Uterus (tissue), 4 donors: ENCODE results near the gene TMC5. TPM values are rescaled to one million over a fixed set of nuclear protein-coding genes. Genes with fewer than 3 reads are reported as not detected.

ENCODE experiments used
- DNase-seq, 2 donors: peaks; one replicate each; pipeline ENCODE4 v3.0.0-alpha.2; 2019 to 2020
- H3K27ac ChIP-seq, 2 donors: fragments of 200-600 bp; sonication (generic); 1 replicate in 1 of 2; 2 replicates in 1 of 2; pipeline ENCODE4 v1.5.1; 2016 to 2018
- H3K27me3 ChIP-seq, 2 donors: fragments of 200-600 bp; sonication (generic); one replicate each; pipeline ENCODE4 v1.5.1; 2018 to 2019; ENCODE audit warnings: control low read depth in 1 of 2
- H3K36me3 ChIP-seq, 2 donors: fragments of 200-600 bp; sonication (generic); one replicate each; pipeline ENCODE4 v1.5.1; 2019; ENCODE audit warnings: control low read depth in 1 of 2
- H3K4me1 ChIP-seq, 2 donors: fragments of 200-600 bp; sonication (generic); one replicate each; pipeline ENCODE4 v1.5.1; 2018 to 2019; ENCODE audit warnings: control low read depth in 1 of 2
- H3K4me3 ChIP-seq, 2 donors: fragments of 200-600 bp; sonication (generic); 1 replicate in 1 of 2; 2 replicates in 1 of 2; pipeline ENCODE4 v1.5.1; 2018 to 2019; ENCODE audit warnings: mild to moderate bottlenecking in 1 of 2
- H3K9me3 ChIP-seq, 2 donors: fragments of 200-600 bp; sonication (generic); one replicate each; pipeline ENCODE4 v1.5.1; 2019; ENCODE audit warnings: control low read depth in 1 of 2
- POLR2A ChIP-seq, 2 donors: fragments of 450-650 bp; IDR thresholded peaks; one replicate each; pipeline ENCODE4 v1.6.1; 2016; ENCODE audit warnings: antibody characterized with exemption in 2 of 2, mild to moderate bottlenecking in 1 of 2, moderate library complexity in 1 of 2
- intact Hi-C: fragments of 100-400 bp; cut with DNase I; formaldehyde crosslinking; loops from one replicate; pipeline ENCODE4 v1.15.1; 2023; ENCODE audit warnings: low total_unique reads
- total RNA-seq, 4 donors: library from RNA; depleted of rRNA in 3 of 4; stranded (reverse); fragments of >200 nt in 3 of 4; gene quantifications; one replicate each; pipeline versions ENCODE4 v1.1.0 to v1.2.4, GENCODE V29; 2014 to 2023
- TF ChIP-seq, protein P1 (sequence below), 4 experiments: fragments of 200-600 bp in 2 of 4; fragments of 450-650 bp in 2 of 4; sonication (generic) in 2 of 4; IDR thresholded peaks; one replicate each; pipeline ENCODE4 v1.5.1; 2016 to 2019; ENCODE audit warnings: antibody characterized with exemption in 4 of 4, mild to moderate bottlenecking in 2 of 4, moderate library complexity in 1 of 4
- donor health status: DM: yes; HTN: yes; CAD: no.

Gene TMC5
- total RNA-seq, 4 donors from 2014 or later, result under 0.01 to 2.7 TPM; not detected in 2

DNA sequence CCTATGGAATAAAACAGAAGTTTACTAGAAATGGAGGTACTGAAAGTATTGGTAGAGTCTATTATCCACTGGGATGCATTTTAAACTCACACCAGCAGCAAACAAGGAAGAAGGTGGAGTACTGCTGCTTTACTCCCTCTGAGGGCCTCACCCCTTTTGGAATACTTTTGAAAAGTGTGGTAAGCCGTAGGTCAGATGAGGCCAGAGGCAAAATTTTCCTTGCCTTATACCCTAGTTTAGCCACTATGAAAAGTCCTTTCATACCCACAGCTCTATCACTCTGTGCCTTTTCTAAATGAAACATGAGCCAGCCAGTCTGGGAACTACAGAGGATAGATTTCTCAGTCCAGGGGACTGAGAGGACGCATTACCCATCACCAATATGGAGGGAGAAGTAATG, 90.2 kb downstream of the TMC5 start:
- Histone ChIP-seq H3K36me3 (no peaks in the 10 kb centered on the region), H3K4me3 (no peak overlapping the region), H3K27me3 (no peaks in the 10 kb centered on the region), H3K4me1 (no peaks in the 10 kb centered on the region), H3K27ac (no peak overlapping the region), H3K9me3 (no peaks in the 10 kb centered on the region)
- TF ChIP-seq POLR2A (IDR thresholded peaks at IDR 0.05), result no peak
- TF ChIP-seq, protein P1, sequence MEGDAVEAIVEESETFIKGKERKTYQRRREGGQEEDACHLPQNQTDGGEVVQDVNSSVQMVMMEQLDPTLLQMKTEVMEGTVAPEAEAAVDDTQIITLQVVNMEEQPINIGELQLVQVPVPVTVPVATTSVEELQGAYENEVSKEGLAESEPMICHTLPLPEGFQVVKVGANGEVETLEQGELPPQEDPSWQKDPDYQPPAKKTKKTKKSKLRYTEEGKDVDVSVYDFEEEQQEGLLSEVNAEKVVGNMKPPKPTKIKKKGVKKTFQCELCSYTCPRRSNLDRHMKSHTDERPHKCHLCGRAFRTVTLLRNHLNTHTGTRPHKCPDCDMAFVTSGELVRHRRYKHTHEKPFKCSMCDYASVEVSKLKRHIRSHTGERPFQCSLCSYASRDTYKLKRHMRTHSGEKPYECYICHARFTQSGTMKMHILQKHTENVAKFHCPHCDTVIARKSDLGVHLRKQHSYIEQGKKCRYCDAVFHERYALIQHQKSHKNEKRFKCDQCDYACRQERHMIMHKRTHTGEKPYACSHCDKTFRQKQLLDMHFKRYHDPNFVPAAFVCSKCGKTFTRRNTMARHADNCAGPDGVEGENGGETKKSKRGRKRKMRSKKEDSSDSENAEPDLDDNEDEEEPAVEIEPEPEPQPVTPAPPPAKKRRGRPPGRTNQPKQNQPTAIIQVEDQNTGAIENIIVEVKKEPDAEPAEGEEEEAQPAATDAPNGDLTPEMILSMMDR (IDR thresholded peaks at IDR 0.05), result no peak
- intact Hi-C loops, result no loop called here
- no peak for DNase-seq

DNA sequence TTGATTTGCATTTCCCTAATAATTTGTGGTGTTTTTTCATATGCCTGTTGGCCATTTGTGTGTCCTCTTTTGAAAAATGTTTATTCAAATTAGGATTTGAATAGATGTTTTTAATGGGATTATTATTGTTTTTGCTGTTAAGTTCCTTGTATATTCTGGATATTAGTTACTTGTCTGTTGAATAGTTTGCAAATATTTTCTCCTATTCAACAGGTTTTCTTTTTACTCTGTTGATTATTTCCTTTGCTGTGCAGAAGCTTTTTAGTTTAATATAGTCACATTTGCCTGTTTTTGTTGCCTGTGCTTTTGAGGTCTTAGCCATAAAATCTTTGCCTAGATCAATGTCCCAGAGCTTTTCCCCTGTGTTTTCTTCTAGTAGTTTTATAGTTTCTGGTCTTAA, 94.6 kb downstream of the TMC5 start:
- intact Hi-C loops, result no loop called here
- TF ChIP-seq, protein P1 (IDR thresholded peaks at IDR 0.05), result no peak
- TF ChIP-seq POLR2A (IDR thresholded peaks at IDR 0.05), result no peak
- H3K36me3 ChIP-seq, result no peaks in the 10 kb centered on the region
- no peaks in the 10 kb centered on the region for H3K27me3 ChIP-seq
- no peak overlapping the region for H3K27ac ChIP-seq
- no peaks in the 10 kb centered on the region for H3K4me1 ChIP-seq
- H3K9me3 ChIP-seq, result no peaks in the 10 kb centered on the region
- no peak overlapping the region for H3K4me3 ChIP-seq
- no peak for DNase-seq

DNA sequence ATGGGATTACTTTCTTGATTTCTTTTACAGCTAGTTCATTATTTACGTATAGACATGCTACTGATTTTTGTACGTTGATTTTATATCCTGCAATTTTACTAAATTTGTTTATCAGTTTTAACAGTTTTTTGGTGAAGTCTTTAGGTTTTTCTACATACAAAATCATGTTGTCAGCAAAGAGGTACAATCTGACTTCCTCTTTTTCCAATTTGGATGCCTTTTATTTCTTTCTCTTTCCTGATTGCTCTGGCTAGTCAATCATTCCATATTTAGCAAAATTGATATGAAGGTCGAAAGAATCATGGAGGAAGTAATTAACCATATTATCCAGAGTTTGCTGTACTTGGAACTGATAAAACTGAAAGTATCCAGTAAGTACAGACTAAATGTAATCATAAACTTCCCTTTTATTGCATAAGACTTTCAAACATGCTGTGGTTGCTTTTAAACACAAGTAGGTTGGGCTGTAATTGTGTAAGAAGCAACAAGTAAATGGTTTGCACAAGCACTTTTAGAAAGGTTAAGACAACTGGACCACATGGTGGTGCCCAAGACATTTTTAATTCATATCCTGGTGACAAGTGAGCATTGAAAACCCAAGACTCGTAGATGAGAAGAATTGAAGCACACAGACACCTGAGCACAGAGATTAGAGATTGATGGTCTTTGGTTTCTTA, 95.8 kb downstream of the TMC5 start:
- H3K9me3 ChIP-seq, result no peaks in the 10 kb centered on the region
- intact Hi-C loops, result no loop called here
- DNase-seq, result no peak
- no peaks in the 10 kb centered on the region for H3K36me3 ChIP-seq
- H3K4me3 ChIP-seq, result no peak overlapping the region
- no peaks in the 10 kb centered on the region for H3K27me3 ChIP-seq
- no peak for TF ChIP-seq POLR2A (IDR thresholded peaks at IDR 0.05)
- TF ChIP-seq, protein P1 (IDR thresholded peaks at IDR 0.05), result no peak
- no peak overlapping the region for H3K27ac ChIP-seq
- H3K4me1 ChIP-seq, result no peaks in the 10 kb centered on the region

DNA sequence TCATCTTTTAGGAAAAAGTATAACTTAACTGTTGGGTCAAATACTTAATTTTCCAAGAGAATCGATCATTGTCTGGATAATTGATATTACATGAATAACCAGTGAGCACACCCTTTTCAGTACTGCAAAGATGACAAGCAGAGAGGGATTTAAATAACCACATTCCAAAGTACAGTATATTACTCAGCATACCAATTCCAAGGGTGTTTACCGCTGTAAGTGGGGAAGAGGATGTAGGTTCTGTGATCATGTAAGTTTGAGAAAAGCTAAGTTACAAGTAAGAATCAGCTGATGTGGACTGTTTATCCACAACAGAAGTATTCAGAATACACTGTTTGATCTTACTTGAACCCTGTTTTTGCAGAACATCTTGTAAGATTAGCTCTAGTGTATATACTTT, 98.1 kb downstream of the TMC5 start:
- no peaks in the 10 kb centered on the region for H3K27me3 ChIP-seq
- intact Hi-C loops, result no loop called here
- TF ChIP-seq POLR2A (IDR thresholded peaks at IDR 0.05), result no peak
- TF ChIP-seq, protein P1 (IDR thresholded peaks at IDR 0.05), result no peak
- H3K27ac ChIP-seq, result no peak overlapping the region
- H3K36me3 ChIP-seq, result no peaks in the 10 kb centered on the region
- no peaks in the 10 kb centered on the region for H3K4me1 ChIP-seq
- no peaks in the 10 kb centered on the region for H3K9me3 ChIP-seq
- H3K4me3 ChIP-seq, result no peak overlapping the region
- no peak for DNase-seq

DNA sequence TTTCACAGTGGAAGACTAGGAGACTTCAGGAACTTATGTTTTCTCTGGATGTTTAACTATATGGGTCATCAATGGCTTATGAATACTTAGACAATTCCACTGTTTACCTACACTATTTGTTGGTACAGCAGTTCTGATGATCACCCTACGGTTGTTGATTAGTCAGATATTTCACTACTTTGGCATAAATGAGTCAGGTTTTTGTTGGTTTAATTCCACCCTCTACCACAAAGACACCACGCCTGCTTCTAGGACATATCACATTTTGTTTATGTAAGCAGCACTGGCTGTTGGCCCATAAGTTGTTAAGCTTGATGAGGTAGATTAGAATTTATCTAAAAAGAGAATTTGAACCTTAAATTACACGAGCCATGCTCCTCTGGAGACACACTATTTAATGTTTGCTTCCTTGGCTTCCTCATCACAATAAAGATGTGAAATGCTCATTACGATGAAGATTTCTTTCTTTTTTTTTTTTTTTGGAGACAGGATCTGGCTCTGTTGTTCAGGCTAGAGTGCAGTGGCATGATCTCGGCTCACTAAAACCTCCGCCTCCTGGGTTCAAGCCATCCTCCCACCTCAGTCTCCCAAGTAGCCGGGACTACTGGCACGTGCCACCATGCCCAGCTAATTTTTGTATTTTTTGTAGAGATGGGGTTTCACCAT, 99.9 kb downstream of the TMC5 start:
- Histone ChIP-seq H3K4me3 (no peak overlapping the region), H3K27me3 (no peaks in the 10 kb centered on the region), H3K4me1 (no peaks in the 10 kb centered on the region), H3K9me3 (no peaks in the 10 kb centered on the region), H3K36me3 (no peaks in the 10 kb centered on the region), H3K27ac (no peak overlapping the region)
- no peak for DNase-seq
- TF ChIP-seq POLR2A (IDR thresholded peaks at IDR 0.05), result no peak
- TF ChIP-seq, protein P1 (IDR thresholded peaks at IDR 0.05), result no peak
- intact Hi-C loops, result no loop called here
